K562 (cell line): ENCODE results near the gene PTCH2. TPM values are rescaled to one million over a fixed set of nuclear protein-coding genes. Genes with fewer than 3 reads are reported as not detected.

Source experiments
- ATF1 ChIP-seq, 2 experiments: fragments of 450-650 bp in 1 of 2; IDR thresholded peaks; 2 replicates each; pipeline ENCODE4 v1.6.1; 2016; ENCODE audit warnings: missing compliant biosample characterization in 1 of 2, missing genetic modification characterization in 1 of 2
- MLLT1 ChIP-seq, 2 experiments: fragments of 450-650 bp; IDR thresholded peaks; 2 replicates each; pipeline ENCODE4 v1.6.1; 2016
- POLR2AphosphoS2 ChIP-seq: IDR thresholded peaks from 2 replicates; pipeline ENCODE4 v1.6.1; 2012; ENCODE audit warnings: low read length, improper control_type of control experiment
- POLR2AphosphoS5 ChIP-seq: IDR thresholded peaks from 2 replicates; pipeline ENCODE4 v1.6.1; 2011; ENCODE audit warnings: mild to moderate bottlenecking, low read depth, low read length, moderate library complexity; ENCODE audit not compliant: control insufficient read depth, insufficient read depth
- POLR2B ChIP-seq: fragments of 450-650 bp; IDR thresholded peaks from 2 replicates; pipeline ENCODE4 v1.6.1; 2018; ENCODE audit warnings: low read depth; ENCODE audit not compliant: partially characterized antibody
- POLR2G ChIP-seq: fragments of 200-400 bp; formaldehyde crosslinking; IDR thresholded peaks from 2 replicates; pipeline ENCODE4 v1.6.1; 2017; ENCODE audit warnings: low read depth, mild to moderate bottlenecking, antibody characterized with exemption, low read length, moderate library complexity
- PPARD ChIP-seq: fragments of 250-450 bp; sonication (Bioruptor Pico); IDR thresholded peaks from 2 replicates; pipeline ENCODE4 v1.8.0; 2022; ENCODE audit warnings: inconsistent platforms, mild to moderate bottlenecking, moderate library complexity
- SMAD2 ChIP-seq: fragments of 150-350 bp; IDR thresholded peaks from 2 replicates; pipeline ENCODE4 v1.6.1; 2014; ENCODE audit warnings: low read depth, mild to moderate bottlenecking, low read length
- SUPT5H ChIP-seq: fragments of 450-650 bp; IDR thresholded peaks from 2 replicates; pipeline ENCODE4 v1.6.1; 2016
- ZBTB33 ChIP-seq: sonication (generic); formaldehyde crosslinking; IDR thresholded peaks from 2 replicates; pipeline ENCODE4 v1.8.1; 2023; ENCODE audit warnings: mild to moderate bottlenecking, missing genetic modification reagents
- polyA plus RNA-seq, 8 experiments: library from polyadenylated mRNA; depleted of rRNA in 4 of 8; stranded (reverse) in 5 of 8; unstranded in 3 of 8; fragments of >200 nt; fragmentation: Nextera tagmentation in 2 of 8; fragmentation: Illumina TruSeq in 1 of 8; extraction: Ambion mirVana in 2 of 8; extraction: Trizol in 1 of 8; gene quantifications; 2 replicates each; pipeline versions ENCODE4 v1.2.1 to v1.2.3, GENCODE V29; 2011 to 2014; ENCODE audit warnings: inconsistent platforms in 1 of 8, missing spikeins in 1 of 8
- total RNA-seq, 7 experiments: library from RNA; depleted of rRNA in 6 of 7; stranded (reverse); fragments of >200 nt in 6 of 7; fragmentation: Illumina TruSeq in 2 of 7; extraction: Trizol in 2 of 7; gene quantifications; 2 replicates each; pipeline versions ENCODE4 v1.2.1 to v1.2.3, GENCODE V29; 2011 to 2021; ENCODE audit warnings: low replicate concordance in 1 of 7
- TF ChIP-seq, protein P1 (sequence below): fragments of 450-650 bp; IDR thresholded peaks from 2 replicates; pipeline ENCODE4 v1.7.1; 2018; ENCODE audit warnings: mild to moderate bottlenecking, low read depth; ENCODE audit not compliant: partially characterized antibody
- TF ChIP-seq, protein P2 (sequence below): fragments of 450-650 bp; formaldehyde crosslinking; conservative IDR thresholded peaks from 2 replicates; pipeline ENCODE4 v1.4.0; 2022; ENCODE audit warnings: mild to moderate bottlenecking, missing genetic modification characterization
- TF ChIP-seq, protein P3 (sequence below): sonication (generic); formaldehyde crosslinking; IDR thresholded peaks from 2 replicates; pipeline ENCODE4 v1.9.0; 2022; ENCODE audit warnings: mild to moderate bottlenecking, missing genetic modification reagents
- TF ChIP-seq, protein P4 (sequence below), 2 experiments: fragments of 450-650 bp in 1 of 2; IDR thresholded peaks; 2 replicates each; pipeline ENCODE4 v1.6.1; 2011 to 2017; ENCODE audit warnings: low read depth in 2 of 2, antibody characterized with exemption in 1 of 2, borderline replicate concordance in 1 of 2, low read length in 1 of 2, mild to moderate bottlenecking in 1 of 2, mixed read lengths in 1 of 2; ENCODE audit not compliant: control insufficient read depth in 1 of 2

Gene PTCH2
- total and polyA plus RNA-seq, 9 of the 15 experiments (the other 6 are each of a cell fraction or from before 2014, with no cell fraction given): 0.15 to 27.3 (median 0.48) TPM; not detected in 1

GRCh38 chr1:44780583-44781121 is 62.4 kb downstream of the PTCH2 start (continued):
- TF ChIP-seq, protein P1, sequence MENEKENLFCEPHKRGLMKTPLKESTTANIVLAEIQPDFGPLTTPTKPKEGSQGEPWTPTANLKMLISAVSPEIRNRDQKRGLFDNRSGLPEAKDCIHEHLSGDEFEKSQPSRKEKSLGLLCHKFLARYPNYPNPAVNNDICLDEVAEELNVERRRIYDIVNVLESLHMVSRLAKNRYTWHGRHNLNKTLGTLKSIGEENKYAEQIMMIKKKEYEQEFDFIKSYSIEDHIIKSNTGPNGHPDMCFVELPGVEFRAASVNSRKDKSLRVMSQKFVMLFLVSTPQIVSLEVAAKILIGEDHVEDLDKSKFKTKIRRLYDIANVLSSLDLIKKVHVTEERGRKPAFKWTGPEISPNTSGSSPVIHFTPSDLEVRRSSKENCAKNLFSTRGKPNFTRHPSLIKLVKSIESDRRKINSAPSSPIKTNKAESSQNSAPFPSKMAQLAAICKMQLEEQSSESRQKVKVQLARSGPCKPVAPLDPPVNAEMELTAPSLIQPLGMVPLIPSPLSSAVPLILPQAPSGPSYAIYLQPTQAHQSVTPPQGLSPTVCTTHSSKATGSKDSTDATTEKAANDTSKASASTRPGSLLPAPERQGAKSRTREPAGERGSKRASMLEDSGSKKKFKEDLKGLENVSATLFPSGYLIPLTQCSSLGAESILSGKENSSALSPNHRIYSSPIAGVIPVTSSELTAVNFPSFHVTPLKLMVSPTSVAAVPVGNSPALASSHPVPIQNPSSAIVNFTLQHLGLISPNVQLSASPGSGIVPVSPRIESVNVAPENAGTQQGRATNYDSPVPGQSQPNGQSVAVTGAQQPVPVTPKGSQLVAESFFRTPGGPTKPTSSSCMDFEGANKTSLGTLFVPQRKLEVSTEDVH: peak; percentile 14
- TF ChIP-seq, protein P2, sequence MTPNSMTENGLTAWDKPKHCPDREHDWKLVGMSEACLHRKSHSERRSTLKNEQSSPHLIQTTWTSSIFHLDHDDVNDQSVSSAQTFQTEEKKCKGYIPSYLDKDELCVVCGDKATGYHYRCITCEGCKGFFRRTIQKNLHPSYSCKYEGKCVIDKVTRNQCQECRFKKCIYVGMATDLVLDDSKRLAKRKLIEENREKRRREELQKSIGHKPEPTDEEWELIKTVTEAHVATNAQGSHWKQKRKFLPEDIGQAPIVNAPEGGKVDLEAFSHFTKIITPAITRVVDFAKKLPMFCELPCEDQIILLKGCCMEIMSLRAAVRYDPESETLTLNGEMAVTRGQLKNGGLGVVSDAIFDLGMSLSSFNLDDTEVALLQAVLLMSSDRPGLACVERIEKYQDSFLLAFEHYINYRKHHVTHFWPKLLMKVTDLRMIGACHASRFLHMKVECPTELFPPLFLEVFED (CRISPR knock-in tag): peak; percentile 50; the same call in 1 of the 2 replicates
- TF ChIP-seq MLLT1 (IDR thresholded peaks at IDR 0.05): peak in 1 of 2 experiments; percentile 68; a peak in 1 of 4 replicates
- no peak for TF ChIP-seq PPARD
- TF ChIP-seq SMAD2: no peak
- 0 out of 2 replicates have a peak, but pooled peaks have one; percentile 44 for TF ChIP-seq ZBTB33 (CRISPR knock-in tag)
- TF ChIP-seq, protein P3, sequence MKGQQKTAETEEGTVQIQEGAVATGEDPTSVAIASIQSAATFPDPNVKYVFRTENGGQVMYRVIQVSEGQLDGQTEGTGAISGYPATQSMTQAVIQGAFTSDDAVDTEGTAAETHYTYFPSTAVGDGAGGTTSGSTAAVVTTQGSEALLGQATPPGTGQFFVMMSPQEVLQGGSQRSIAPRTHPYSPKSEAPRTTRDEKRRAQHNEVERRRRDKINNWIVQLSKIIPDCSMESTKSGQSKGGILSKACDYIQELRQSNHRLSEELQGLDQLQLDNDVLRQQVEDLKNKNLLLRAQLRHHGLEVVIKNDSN (CRISPR knock-in tag): no peak
- peak; percentile 63; the same call in 1 of the 2 replicates for TF ChIP-seq POLR2AphosphoS5
- TF ChIP-seq POLR2AphosphoS2: peak; percentile 92
- peak; percentile 56 for TF ChIP-seq POLR2B
- TF ChIP-seq SUPT5H: peak; percentile 63
- TF ChIP-seq ATF1 (CRISPR knock-in tag; IDR thresholded peaks at IDR 0.05): no peak
- 0 out of 2 replicates have a peak, but pooled peaks have one; percentile 7 for TF ChIP-seq ATF1 (tag; IDR thresholded peaks at IDR 0.05)
- TF ChIP-seq, protein P4, sequence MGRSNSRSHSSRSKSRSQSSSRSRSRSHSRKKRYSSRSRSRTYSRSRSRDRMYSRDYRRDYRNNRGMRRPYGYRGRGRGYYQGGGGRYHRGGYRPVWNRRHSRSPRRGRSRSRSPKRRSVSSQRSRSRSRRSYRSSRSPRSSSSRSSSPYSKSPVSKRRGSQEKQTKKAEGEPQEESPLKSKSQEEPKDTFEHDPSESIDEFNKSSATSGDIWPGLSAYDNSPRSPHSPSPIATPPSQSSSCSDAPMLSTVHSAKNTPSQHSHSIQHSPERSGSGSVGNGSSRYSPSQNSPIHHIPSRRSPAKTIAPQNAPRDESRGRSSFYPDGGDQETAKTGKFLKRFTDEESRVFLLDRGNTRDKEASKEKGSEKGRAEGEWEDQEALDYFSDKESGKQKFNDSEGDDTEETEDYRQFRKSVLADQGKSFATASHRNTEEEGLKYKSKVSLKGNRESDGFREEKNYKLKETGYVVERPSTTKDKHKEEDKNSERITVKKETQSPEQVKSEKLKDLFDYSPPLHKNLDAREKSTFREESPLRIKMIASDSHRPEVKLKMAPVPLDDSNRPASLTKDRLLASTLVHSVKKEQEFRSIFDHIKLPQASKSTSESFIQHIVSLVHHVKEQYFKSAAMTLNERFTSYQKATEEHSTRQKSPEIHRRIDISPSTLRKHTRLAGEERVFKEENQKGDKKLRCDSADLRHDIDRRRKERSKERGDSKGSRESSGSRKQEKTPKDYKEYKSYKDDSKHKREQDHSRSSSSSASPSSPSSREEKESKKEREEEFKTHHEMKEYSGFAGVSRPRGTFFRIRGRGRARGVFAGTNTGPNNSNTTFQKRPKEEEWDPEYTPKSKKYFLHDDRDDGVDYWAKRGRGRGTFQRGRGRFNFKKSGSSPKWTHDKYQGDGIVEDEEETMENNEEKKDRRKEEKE (IDR thresholded peaks at IDR 0.05; ENCODE audit: borderline replicate concordance in 1 of 2, control insufficient read depth in 1 of 2, low read depth in 2 of 2, low read length in 1 of 2): peak in 1 of 2 experiments; percentile 57; a peak in 1 of 4 replicates
- peak; percentile 41; the same call in 1 of the 2 replicates for TF ChIP-seq POLR2G
